Endothelial cell of umbilical vein (primary cell): Measurements from ENCODE around the gene ZBTB20. TPM values are rescaled to one million over a fixed set of nuclear protein-coding genes. Genes with fewer than 3 reads are reported as not detected.

Experiments
- BruUV-seq: library from RNA; stranded (reverse); fragments of 400-500 nt; replicated peaks from 2 replicates; lab custom pipeline; 2021; lab: Mats Ljungman, UMichigan
- CTCF ChIA-PET: fragments of 300-600, 350-600 bp; sonication (Branson Sonifier 250); formaldehyde crosslinking; loops from one replicate; lab custom pipeline; 2021; ENCODE audit warnings: antibody characterized with exemption, inconsistent platforms; lab: Charles Lee
- POLR2A ChIA-PET: fragments of 300-600, 350-600 bp; sonication (Branson Sonifier 250); formaldehyde crosslinking; loops from one replicate; lab custom pipeline; 2021; ENCODE audit warnings: antibody characterized with exemption, inconsistent platforms; lab: Charles Lee
- DNase-seq: peaks from one replicate; pipeline ENCODE4 v3.0.0-alpha.2; 2011; ENCODE audit warnings: low read depth, low spot score
- FAIRE-seq: peaks from 2 replicates; lab custom pipeline; 2011; peaks lifted over from hg19 to GRCh38; lab: Jason Lieb, UNC
- H2AFZ ChIP-seq: 2 replicates; pipeline ENCODE4 v1.6.0; 2012; ENCODE audit warnings: low read depth, low read length, control low read depth, inconsistent platforms
- H3K27ac ChIP-seq: 2 replicates; pipeline ENCODE4 v1.5.1; 2011; ENCODE audit warnings: low read depth, mild to moderate bottlenecking, control low read depth, low read length, moderate library complexity; ENCODE audit not compliant: insufficient read depth
- H3K27me3 ChIP-seq, 2 experiments: 2 replicates each; pipeline versions ENCODE4 v1.6.0 to v1.6.1; 2011; ENCODE audit warnings: low read length in 2 of 2, mixed read lengths in 1 of 2; ENCODE audit not compliant: control insufficient read depth in 2 of 2, insufficient read depth in 2 of 2
- H3K36me3 ChIP-seq, 2 experiments: 2 replicates in 1 of 2; 3 replicates in 1 of 2; pipeline ENCODE4 v1.5.1; 2011; ENCODE audit warnings: low read length in 2 of 2, mild to moderate bottlenecking in 1 of 2, moderate library complexity in 1 of 2; ENCODE audit not compliant: control insufficient read depth in 2 of 2, insufficient read depth in 2 of 2; ENCODE audit errors: extremely low read depth in 1 of 2
- H3K4me1 ChIP-seq: 3 replicates; pipeline ENCODE4 v1.5.1; 2011; ENCODE audit warnings: mild to moderate bottlenecking, low read length; ENCODE audit not compliant: control insufficient read depth, insufficient read depth; ENCODE audit errors: extremely low read depth
- H3K4me2 ChIP-seq: 2 replicates; pipeline ENCODE4 v1.6.1; 2011; ENCODE audit warnings: low read length, control low read depth, mixed read lengths; ENCODE audit not compliant: insufficient read depth
- H3K4me3 ChIP-seq, 3 experiments: fragments of 200-600 bp in 1 of 3; sonication (generic), shearing (Covaris generic) in 1 of 3; replicated peaks in 1 of 3; 2 replicates each; pipeline ENCODE4 v1.5.1; 2011 to 2016; ENCODE audit warnings: control low read depth in 3 of 3, low read length in 3 of 3, mild to moderate bottlenecking in 2 of 3, inconsistent platforms in 1 of 3, low read depth in 1 of 3, moderate library complexity in 1 of 3; ENCODE audit not compliant: insufficient read depth in 1 of 3
- H3K79me2 ChIP-seq: 2 replicates; pipeline ENCODE4 v1.6.0; 2012; ENCODE audit warnings: low read length, inconsistent platforms; ENCODE audit not compliant: control insufficient read depth, insufficient read depth
- H3K9ac ChIP-seq: replicated peaks from 2 replicates; pipeline ENCODE3; 2011; ENCODE audit warnings: low read length, control low read depth; ENCODE audit not compliant: insufficient read depth; ENCODE audit errors: extremely low read depth
- H3K9me1 ChIP-seq: replicated peaks from 3 replicates; pipeline ENCODE4 v1.6.0; 2011; ENCODE audit warnings: mild to moderate bottlenecking, low read length; ENCODE audit not compliant: control insufficient read depth, insufficient read depth; ENCODE audit errors: extremely low read depth
- H3K9me3 ChIP-seq: replicated peaks from 2 replicates; pipeline ENCODE4 v1.5.1; 2012; ENCODE audit warnings: low read length, inconsistent platforms; ENCODE audit not compliant: control insufficient read depth, insufficient read depth
- H4K20me1 ChIP-seq: replicated peaks from 2 replicates; pipeline ENCODE3; 2011; ENCODE audit warnings: mild to moderate bottlenecking, low read length; ENCODE audit not compliant: control insufficient read depth, insufficient read depth; ENCODE audit errors: extremely low read depth
- EZH2 ChIP-seq: IDR thresholded peaks from 2 replicates; pipeline ENCODE4 v1.6.1; 2012; ENCODE audit warnings: borderline replicate concordance, low read depth, mild to moderate bottlenecking, moderate library complexity, low read length, inconsistent platforms; ENCODE audit not compliant: severe bottlenecking
- FOS ChIP-seq: IDR thresholded peaks from 2 replicates; pipeline ENCODE4 v1.6.1; 2011; ENCODE audit warnings: mild to moderate bottlenecking, low read length, moderate library complexity, borderline replicate concordance; ENCODE audit not compliant: insufficient read depth
- GATA2 ChIP-seq: IDR thresholded peaks from 2 replicates; pipeline ENCODE4 v1.7.0; 2011; ENCODE audit warnings: low read depth, mild to moderate bottlenecking, moderate library complexity, mixed read lengths, low read length; ENCODE audit not compliant: insufficient read length, insufficient read depth
- JUN ChIP-seq: IDR thresholded peaks from 2 replicates; pipeline ENCODE4 v1.6.1; 2011; ENCODE audit warnings: borderline replicate concordance, low read depth; ENCODE audit not compliant: insufficient read length, insufficient read depth
- MYC ChIP-seq: IDR thresholded peaks from one replicate; pipeline ENCODE4 v1.6.1; 2011; ENCODE audit warnings: mild to moderate bottlenecking, low read depth, low read length
- POLR2A ChIP-seq: IDR thresholded peaks from 2 replicates; pipeline ENCODE4 v1.6.1; 2012; ENCODE audit warnings: low read depth, mild to moderate bottlenecking, control low read depth, low read length
- POLR2AphosphoS5 ChIP-seq: IDR thresholded peaks from 2 replicates; pipeline ENCODE4 v1.6.1; 2012; ENCODE audit warnings: low read depth, mild to moderate bottlenecking, control low read depth, low read length, moderate library complexity; ENCODE audit not compliant: insufficient read depth
- dilution Hi-C: fragments of 300-500 bp; cut with MboI; formaldehyde crosslinking; loops from one replicate; pipeline ENCODE4 v1.15.0; 2019; ENCODE audit warnings: low sequenced_read_pairs; ENCODE audit not compliant: extremely low pct_ligation_motif_present
- intact Hi-C: fragments of 100-400 bp; cut with micrococcal nuclease; formaldehyde crosslinking; loops from one replicate; pipeline ENCODE4 v1.10.0; 2022
- polyA plus RNA-seq, 4 experiments: library from polyadenylated mRNA; depleted of rRNA in 3 of 4; stranded (reverse) in 3 of 4; unstranded in 1 of 4; fragments of >200 nt; gene quantifications; 2 replicates each; pipeline versions ENCODE4 v1.2.1 to v1.2.3, GENCODE V29; 2011 to 2012; ENCODE audit warnings: missing spikeins in 1 of 4
- total RNA-seq: library from RNA; stranded (reverse); gene quantifications from 2 replicates; pipeline ENCODE4 v1.2.3, GENCODE V29; 2021
- TF ChIP-seq, protein P1 (sequence below), 2 donors: IDR thresholded peaks; 1 replicate in 1 of 2; 2 replicates in 1 of 2; pipeline ENCODE4 v1.5.1; 2011; ENCODE audit warnings: low read length in 2 of 2, mild to moderate bottlenecking in 2 of 2, moderate library complexity in 2 of 2, control low read depth in 1 of 2, inconsistent platforms in 1 of 2, low read depth in 1 of 2; ENCODE audit not compliant: insufficient read depth in 1 of 2; ENCODE audit errors: extremely low read depth in 1 of 2
- TF ChIP-seq, protein P2 (sequence below): IDR thresholded peaks from 2 replicates; pipeline ENCODE4 v1.6.1; 2011; ENCODE audit not compliant: insufficient read depth, insufficient read length

Gene ZBTB20
- total and polyA plus RNA-seq, 2 donors (not counting 3 experiments of a cell fraction or from before 2014, with no cell fraction given): 2.1 to 20.5 TPM

- intact Hi-C loops (loop anchor here (1.0 to 10.0 kb wide), 7 partner anchors 34 to 1308 kb away; partner anchors contain the start of gene ZBTB20), dilution Hi-C loops (no loop called here)
- BruUV-seq: no TSS peak
- CTCF ChIA-PET: interaction anchor here (0.5 to 5.4 kb wide), 54 partner anchors 9 to 1431 kb away, joined by 3 to 136 read pairs (median 4); no protein-coding TSS in a partner anchor
- Histone ChIP-seq H3K36me3 (peaks cover 0 to 5% of the 10 kb centered on the region in 2 experiments), H3K9me3 (no peaks in the 10 kb centered on the region), H3K27ac (peak overlapping the region; percentile 55), H3K9ac (peak overlapping the region; percentile 65), H3K4me2 (peak overlapping the region; percentile 79), H4K20me1 (no peaks in the 10 kb centered on the region), H3K9me1 (no peaks in the 10 kb centered on the region), H3K4me1 (peaks cover 9% of the 10 kb centered on the region), H3K4me3 (peak overlapping the region in 2 of 3 experiments; percentile 35 to 61), H3K27me3 (no peaks in the 10 kb centered on the region), H3K79me2 (no peaks in the 10 kb centered on the region), H2AFZ (peak overlapping the region; percentile 85)
- FAIRE-seq (no peak), DNase-seq (no peak)
- POLR2A ChIA-PET: interaction anchor here (0.7 kb wide), 1 partner anchor 762 kb away, joined by 4 read pairs; no protein-coding TSS in a partner anchor
- TF ChIP-seq FOS (no peak), POLR2A (no peak), EZH2 (no peak), MYC (no peak), GATA2 (no peak), JUN (no peak), POLR2AphosphoS5 (no peak)
- TF ChIP-seq, protein P1, sequence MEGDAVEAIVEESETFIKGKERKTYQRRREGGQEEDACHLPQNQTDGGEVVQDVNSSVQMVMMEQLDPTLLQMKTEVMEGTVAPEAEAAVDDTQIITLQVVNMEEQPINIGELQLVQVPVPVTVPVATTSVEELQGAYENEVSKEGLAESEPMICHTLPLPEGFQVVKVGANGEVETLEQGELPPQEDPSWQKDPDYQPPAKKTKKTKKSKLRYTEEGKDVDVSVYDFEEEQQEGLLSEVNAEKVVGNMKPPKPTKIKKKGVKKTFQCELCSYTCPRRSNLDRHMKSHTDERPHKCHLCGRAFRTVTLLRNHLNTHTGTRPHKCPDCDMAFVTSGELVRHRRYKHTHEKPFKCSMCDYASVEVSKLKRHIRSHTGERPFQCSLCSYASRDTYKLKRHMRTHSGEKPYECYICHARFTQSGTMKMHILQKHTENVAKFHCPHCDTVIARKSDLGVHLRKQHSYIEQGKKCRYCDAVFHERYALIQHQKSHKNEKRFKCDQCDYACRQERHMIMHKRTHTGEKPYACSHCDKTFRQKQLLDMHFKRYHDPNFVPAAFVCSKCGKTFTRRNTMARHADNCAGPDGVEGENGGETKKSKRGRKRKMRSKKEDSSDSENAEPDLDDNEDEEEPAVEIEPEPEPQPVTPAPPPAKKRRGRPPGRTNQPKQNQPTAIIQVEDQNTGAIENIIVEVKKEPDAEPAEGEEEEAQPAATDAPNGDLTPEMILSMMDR (IDR thresholded peaks at IDR 0.05; ENCODE audit: extremely low read depth in 1 of 2, insufficient read depth in 1 of 2, low read depth in 1 of 2, low read length in 2 of 2): no peak
- TF ChIP-seq, protein P2, sequence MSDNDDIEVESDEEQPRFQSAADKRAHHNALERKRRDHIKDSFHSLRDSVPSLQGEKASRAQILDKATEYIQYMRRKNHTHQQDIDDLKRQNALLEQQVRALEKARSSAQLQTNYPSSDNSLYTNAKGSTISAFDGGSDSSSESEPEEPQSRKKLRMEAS: no peak
Observed at GRCh38 chr3:114384558-114384903, 762.6 kb downstream of the ZBTB20 start.
